Natural killer cell treated with Interleukin-12 subunit alpha and Interleukin-12 subunit beta and Interleukin-15 and Interleukin-18, amount 100 ng/mL, for 72 hours (primary cell): ENCODE data around the gene DPP9. TPM values are rescaled to one million over a fixed set of nuclear protein-coding genes. Genes with fewer than 3 reads are reported as not detected.
A peak's percentile ranks its signal among the peaks of the same experiment; 100 is the strongest.
"Not testable (repeated sequence)": the region's sequence is repeated elsewhere in the genome, so short reads cannot be mapped to it uniquely, and the experiment has no call there.

ENCODE experiments used
- ATAC-seq, 2 donors: fragments of 150-1000 bp; cut with Tn5 transposase in 1 of 2; sonication (Bioruptor Pico), chemical (Tn5 transposase) in 1 of 2; 2 replicates each; pipeline ENCODE4 v1.10.0; 2021
- DNase-seq: peaks from one replicate; pipeline ENCODE4 v3.0.0; 2022; ENCODE audit warnings: low spot score
- H3K27ac Mint-ChIP-seq, 2 donors: 1 replicate in 1 of 2; 2 replicates in 1 of 2; pipeline ENCODE4 v1.8.0; 2022; ENCODE audit warnings: mixed read lengths in 2 of 2, mild to moderate bottlenecking in 1 of 2, moderate library complexity in 1 of 2
- H3K27me3 Mint-ChIP-seq, 2 donors: 1 replicate in 1 of 2; 2 replicates in 1 of 2; pipeline ENCODE4 v1.8.0; 2022; ENCODE audit warnings: mixed read lengths in 2 of 2
- H3K36me3 Mint-ChIP-seq: one replicate; pipeline ENCODE4 v1.8.0; 2022; ENCODE audit warnings: mixed read lengths
- H3K4me1 Mint-ChIP-seq, 2 donors: 1 replicate in 1 of 2; 2 replicates in 1 of 2; pipeline ENCODE4 v1.8.0; 2022; ENCODE audit warnings: low read depth in 2 of 2, mixed read lengths in 2 of 2, mild to moderate bottlenecking in 1 of 2
- H3K4me3 Mint-ChIP-seq: one replicate; pipeline ENCODE4 v1.8.0; 2022; ENCODE audit warnings: mixed read lengths
- H3K9me3 Mint-ChIP-seq: 2 replicates; pipeline ENCODE4 v1.8.0; 2022; ENCODE audit warnings: mixed read lengths
- total RNA-seq, 2 donors: library from RNA; stranded (reverse); gene quantifications; one replicate each; pipeline ENCODE4 v1.2.3, GENCODE V29; 2022

Gene DPP9
- total RNA-seq, 2 donors from 2014 or later, result 125 to 175 TPM

DNA sequence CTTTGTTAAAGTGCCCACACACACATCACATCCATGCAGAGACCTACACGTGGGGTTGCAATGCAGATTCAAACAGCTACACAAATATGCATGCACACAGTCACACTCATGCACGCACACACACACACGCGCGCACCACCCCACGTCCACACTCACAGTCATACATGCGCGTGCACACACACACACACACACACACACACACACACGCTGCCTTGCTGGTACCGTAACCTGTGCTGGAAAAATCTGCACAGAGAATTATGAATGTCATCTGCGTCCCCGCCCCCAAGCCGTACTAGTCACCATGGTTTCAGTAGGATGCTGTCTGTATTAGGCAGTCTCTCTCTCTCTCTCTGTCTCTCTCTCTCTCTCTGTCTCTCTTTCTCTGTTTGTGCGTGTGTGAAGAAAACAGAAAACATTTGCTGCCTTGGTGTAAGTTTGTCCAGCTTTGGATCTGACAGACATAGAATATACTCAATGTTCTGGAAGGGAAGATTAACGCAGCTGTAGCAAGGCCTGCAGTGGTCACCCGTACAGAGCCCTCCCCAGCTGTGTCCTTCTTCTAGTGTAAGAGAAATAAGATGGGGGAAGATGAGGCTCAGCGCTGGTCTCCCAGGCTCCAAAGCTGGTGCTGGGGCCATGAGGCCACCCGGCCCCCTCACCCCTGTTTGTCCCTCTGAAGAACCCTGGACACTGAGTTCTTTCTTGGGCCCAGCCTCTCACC, 26.4 kb upstream of the DPP9 start:
- H3K27ac Mint-ChIP-seq, result no peak overlapping the region
- DNase-seq (no peak), ATAC-seq (peak in 1 of 2 donors; percentile 40)
- peaks cover 0 to 3% of the 10 kb centered on the region in 2 donors for H3K4me1 Mint-ChIP-seq
- H3K27me3 Mint-ChIP-seq, result peaks cover 21 to 22% of the 10 kb centered on the region in 2 donors
- H3K4me3 Mint-ChIP-seq, result no peak overlapping the region
- no peaks in the 10 kb centered on the region for H3K36me3 Mint-ChIP-seq
- no peaks in the 10 kb centered on the region for H3K9me3 Mint-ChIP-seq

DNA sequence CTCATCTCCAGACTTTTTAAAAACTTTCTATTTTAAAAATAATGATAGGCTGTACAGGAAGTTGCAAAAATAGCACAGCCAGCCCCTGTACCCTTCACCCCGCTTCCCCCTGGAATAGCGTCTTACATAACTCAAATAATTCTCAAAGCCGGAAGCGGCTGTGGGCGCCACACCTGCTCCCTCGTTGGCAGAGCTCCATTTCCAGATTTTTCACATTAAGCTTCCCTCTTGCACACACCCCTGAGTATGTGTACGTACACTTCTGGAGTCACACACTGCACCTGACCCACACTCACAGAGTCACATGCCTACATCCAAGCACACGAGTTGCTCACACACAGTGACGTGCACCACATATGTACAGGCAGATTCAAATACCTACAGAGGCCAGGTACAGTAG, 24.9 kb upstream of the DPP9 start:
- H3K9me3 Mint-ChIP-seq, result no peaks in the 10 kb centered on the region

DNA sequence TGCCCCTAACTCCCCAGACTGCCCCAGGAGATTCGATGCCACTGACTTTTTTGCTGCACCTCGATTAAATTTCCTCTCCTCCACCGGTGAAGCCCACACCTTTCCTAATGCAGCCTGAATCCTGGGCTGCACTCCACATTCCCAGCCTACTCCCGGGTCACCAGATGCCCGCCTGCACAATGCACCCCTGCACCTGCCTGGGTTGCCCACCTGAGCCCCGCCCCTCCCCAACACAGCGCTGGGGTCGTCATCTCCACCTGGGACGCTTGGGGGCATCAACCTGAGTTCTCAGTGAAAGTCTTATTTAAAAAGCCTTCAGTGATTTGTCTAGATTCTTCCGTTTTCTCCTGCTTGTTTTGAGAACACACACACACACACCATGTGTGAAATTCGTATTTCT, 24.5 kb upstream of the DPP9 start:
- Mint-ChIP-seq H3K4me3 (no peak overlapping the region), H3K4me1 (peaks cover 0 to 4% of the 10 kb centered on the region in 2 donors), H3K9me3 (no peaks in the 10 kb centered on the region), H3K27ac (no peak overlapping the region), H3K27me3 (peaks cover 24 to 26% of the 10 kb centered on the region in 2 donors), H3K36me3 (no peaks in the 10 kb centered on the region)
- no peak for ATAC-seq
- no peak for DNase-seq

More for the DNA sequence above, 24.9 kb upstream of the DPP9 start:
- DNase-seq, result no peak
- H3K36me3 Mint-ChIP-seq, result no peaks in the 10 kb centered on the region
- peaks cover 0 to 3% of the 10 kb centered on the region in 2 donors for H3K4me1 Mint-ChIP-seq
- peaks cover 21 to 22% of the 10 kb centered on the region in 2 donors for H3K27me3 Mint-ChIP-seq
- ATAC-seq, result no peak
- H3K27ac Mint-ChIP-seq, result no peak overlapping the region
- H3K4me3 Mint-ChIP-seq, result no peak overlapping the region

DNA sequence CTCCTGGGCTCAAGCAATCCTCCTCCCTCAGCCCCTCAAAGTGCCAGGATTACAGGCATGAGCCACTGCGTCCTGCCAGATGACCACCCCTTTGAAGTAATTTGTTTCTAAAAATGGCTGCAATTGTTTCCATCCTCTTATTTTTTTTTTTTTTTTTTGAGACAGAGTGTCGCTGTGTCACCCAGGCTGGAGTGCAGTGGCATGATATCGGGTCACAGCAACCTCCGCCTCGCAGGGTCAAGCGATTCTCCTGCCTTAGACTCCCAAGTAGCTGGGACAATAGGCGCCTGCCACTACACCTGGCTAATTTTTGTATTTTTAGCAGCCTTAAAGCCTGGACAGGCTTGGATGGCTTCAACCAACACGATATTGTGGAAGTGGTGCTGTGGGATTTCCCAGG, 22.3 kb upstream of the DPP9 start:
- Mint-ChIP-seq H3K27me3 (peaks cover 31 to 37% of the 10 kb centered on the region in 2 donors), H3K9me3 (no peaks in the 10 kb centered on the region), H3K4me1 (peaks cover 0 to 5% of the 10 kb centered on the region in 2 donors), H3K4me3 (no peak overlapping the region), H3K36me3 (no peaks in the 10 kb centered on the region), H3K27ac (no peak overlapping the region)
- ATAC-seq (no peak), DNase-seq (no peak)

DNA sequence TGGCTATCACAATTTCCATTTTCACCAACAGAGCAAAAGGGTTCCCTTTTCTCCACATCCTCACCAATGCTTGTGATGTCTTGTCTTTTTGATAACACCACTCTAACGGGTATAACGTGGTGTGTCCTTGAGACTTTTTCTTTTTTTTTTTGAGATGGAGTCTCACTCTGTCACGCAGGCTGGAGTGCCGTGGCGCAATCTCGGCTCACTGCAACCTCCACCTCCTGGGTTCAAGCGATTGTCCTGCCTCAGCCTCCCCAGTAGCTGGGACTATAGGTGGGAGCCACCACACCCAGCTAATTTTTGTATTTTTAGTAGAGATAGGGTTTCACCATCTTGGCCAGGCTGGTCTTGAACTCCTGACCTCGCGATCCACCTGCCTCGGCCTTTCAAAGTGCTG, 21.5 kb upstream of the DPP9 start:
- H3K27me3 Mint-ChIP-seq, result peaks cover 31 to 37% of the 10 kb centered on the region in 2 donors
- not testable (repeated sequence) for H3K4me1 Mint-ChIP-seq, ATAC-seq, DNase-seq, H3K27ac Mint-ChIP-seq, H3K9me3 Mint-ChIP-seq, H3K36me3 Mint-ChIP-seq, H3K4me3 Mint-ChIP-seq

DNA sequence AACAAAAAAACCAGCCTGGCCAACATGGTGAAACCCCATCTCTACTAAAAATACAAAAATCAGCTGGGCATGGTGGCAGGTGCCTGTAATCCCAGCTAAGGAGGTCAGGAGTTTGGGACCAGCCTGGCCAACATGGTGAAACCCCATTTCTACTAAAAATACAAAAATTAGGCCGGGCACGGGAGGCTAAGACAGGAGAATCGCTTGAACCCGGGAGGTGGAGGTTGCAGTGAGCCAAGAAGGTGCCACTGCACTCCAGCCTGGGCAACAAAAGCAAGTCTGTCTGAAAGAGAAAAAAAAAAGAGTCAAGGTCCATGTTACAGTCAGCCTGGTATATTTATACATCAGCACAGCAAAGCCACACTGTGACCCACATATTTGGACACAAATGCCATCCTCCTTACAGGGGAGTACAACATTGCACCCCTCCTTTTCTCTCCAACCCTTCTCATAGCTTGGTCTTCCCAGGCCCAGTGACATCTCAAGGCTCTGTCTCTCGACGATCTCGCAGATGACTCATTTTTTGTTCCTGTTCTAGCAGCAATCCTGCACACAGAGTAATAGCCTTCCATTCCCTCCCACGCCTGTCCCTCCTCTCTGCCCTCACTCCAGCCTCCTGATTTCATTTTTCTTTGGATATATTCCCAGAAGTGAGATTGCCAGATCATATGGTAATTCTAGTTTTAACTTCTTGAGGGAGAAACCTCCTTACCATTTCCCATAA, 21.0 kb upstream of the DPP9 start:
- no peak overlapping the region for H3K27ac Mint-ChIP-seq
- H3K4me3 Mint-ChIP-seq, result no peak overlapping the region
- no peaks in the 10 kb centered on the region for H3K36me3 Mint-ChIP-seq

DNA sequence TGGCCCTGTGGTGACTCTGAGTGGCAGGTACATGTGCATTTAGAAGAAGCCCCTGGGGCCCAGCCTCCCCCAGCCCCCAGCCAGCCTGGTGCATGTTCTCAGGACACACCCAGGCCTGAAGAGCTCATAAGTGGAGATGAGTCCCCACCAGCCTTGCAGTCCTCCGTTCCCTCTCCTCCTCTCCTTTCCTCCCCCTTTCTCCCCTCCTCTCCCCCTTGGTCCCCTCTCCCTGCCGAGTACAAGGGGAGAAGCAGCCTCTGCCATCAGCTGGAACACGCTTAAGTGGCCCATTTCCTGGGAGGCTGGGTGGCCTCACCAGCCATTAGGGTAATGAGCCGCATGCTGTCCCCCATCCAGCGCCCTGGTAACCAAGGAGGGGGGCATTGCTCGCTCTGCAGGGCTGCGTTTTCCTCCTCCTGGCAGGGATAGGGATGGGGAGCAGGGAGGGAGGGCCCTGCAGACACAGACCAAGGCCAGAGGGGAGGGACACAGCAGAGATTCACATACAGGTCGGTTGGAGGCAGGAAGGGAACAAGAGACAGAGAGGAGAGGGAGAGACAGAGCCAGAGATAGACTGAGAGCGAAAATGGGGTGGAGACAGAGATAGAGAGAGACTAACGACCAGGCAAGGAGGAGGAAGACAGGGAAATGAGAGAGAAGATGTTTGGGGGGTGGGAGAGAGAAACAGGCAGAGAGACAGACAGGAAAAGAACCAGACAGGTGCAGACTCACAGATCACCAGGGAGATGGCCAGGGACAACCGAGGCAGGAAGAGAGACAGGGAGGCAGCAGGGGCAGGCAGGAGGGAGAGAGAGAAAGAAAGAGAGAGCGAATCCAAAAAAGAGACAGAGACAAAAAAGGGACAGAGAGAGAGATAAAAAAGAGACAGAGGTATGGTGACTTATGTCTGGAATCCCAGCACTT, 19.3 kb upstream of the DPP9 start:
- Mint-ChIP-seq H3K36me3 (no peaks in the 10 kb centered on the region), H3K4me1 (peaks cover 0 to 2% of the 10 kb centered on the region in 2 donors), H3K27me3 (peaks cover 18 to 26% of the 10 kb centered on the region in 2 donors), H3K4me3 (no peak overlapping the region), H3K27ac (no peak overlapping the region), H3K9me3 (no peaks in the 10 kb centered on the region)
- ATAC-seq (peak in 1 of 2 donors; percentile 17), DNase-seq (no peak)

More for the DNA sequence above, 21.0 kb upstream of the DPP9 start:
- DNase-seq (no peak), ATAC-seq (no peak)
- Mint-ChIP-seq H3K4me1 (peaks cover 0 to 5% of the 10 kb centered on the region in 2 donors), H3K9me3 (no peaks in the 10 kb centered on the region), H3K27me3 (peaks cover 26 to 37% of the 10 kb centered on the region in 2 donors)

DNA sequence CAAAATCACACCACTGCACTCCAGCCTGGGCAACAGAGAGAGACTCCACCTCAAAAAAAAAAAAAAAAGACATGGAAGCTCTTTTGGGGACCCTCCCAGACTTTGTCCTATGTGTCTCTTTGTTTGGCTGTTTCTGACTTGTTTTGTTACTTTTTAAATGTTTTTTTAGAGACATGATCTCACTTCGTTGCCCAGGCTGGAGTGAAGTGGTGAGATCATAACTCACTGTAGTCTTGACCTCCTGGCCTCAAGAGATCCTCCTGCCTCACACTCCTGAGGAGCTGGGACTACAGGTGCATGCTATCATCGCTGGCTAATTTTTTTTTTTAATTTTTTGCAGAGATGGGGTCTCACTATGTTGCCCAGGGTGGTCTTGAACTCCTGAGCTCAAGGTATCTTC, 16.4 kb upstream of the DPP9 start:
- H3K27ac Mint-ChIP-seq, result no peak overlapping the region
- ATAC-seq, result no peak
- peaks cover 10 to 14% of the 10 kb centered on the region in 2 donors for H3K27me3 Mint-ChIP-seq
- no peak for DNase-seq
- H3K4me3 Mint-ChIP-seq, result no peak overlapping the region
- H3K36me3 Mint-ChIP-seq, result no peaks in the 10 kb centered on the region
- no peaks in the 10 kb centered on the region for H3K9me3 Mint-ChIP-seq
- peaks cover 0 to 2% of the 10 kb centered on the region in 2 donors for H3K4me1 Mint-ChIP-seq

DNA sequence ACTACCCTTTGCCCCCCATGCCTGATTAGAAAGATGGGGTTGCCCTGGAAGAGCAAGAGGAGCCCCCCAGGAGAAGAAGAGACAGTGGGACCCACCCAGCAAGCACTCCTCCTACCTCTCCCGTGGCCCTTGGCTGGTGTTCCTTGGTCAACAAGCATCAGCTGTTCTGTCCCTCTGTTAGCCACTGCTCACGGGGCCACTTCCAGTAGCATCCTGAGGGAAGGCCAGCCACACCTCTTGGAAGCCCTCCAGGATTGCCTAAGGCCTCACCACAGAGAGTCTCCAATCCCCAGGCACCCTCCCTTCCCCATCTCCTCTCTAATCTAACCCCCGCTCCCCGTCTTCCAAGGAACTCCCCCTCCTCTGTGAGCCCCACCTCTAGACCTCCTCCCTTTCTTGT, 15.1 kb upstream of the DPP9 start:
- DNase-seq (no peak), ATAC-seq (no peak)
- Mint-ChIP-seq H3K27ac (no peak overlapping the region), H3K36me3 (no peaks in the 10 kb centered on the region), H3K4me1 (peaks cover 0 to 4% of the 10 kb centered on the region in 2 donors), H3K4me3 (no peak overlapping the region), H3K9me3 (no peaks in the 10 kb centered on the region), H3K27me3 (peaks cover 12 to 14% of the 10 kb centered on the region in 2 donors)

DNA sequence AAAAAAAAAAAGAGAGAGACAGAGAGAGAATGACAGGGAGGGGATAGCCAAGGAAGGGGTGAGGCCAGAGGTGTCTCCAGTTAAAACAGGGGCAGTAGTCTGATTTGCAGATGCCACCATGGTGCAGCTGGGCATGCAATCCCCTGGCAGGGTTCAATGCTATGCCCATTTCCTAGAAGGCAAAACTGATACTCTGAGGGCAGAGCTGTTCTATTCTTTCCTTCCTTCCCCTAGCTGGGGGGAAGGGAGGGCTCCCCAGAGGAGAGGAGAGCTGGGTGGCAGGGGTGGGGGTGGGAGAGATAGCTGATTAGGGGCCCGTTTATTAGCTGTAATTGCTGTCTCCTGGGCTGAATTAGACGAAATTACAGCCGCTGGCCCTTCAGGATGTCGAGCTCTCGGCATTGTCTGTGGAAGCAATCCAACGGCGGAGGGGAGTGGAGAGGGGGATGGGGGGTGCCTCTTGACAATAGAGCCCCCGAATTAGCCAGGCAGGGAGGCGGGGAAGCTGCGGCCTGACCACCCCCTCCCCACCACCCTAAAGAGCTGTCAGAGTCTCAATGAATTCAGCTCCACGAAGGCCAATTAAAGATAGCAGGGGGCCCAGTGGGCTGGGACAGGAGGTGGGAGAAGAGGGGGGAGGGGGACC, 14.4 kb upstream of the DPP9 start:
- H3K4me1 Mint-ChIP-seq, result peaks cover 0 to 4% of the 10 kb centered on the region in 2 donors
- H3K4me3 Mint-ChIP-seq, result no peak overlapping the region
- no peaks in the 10 kb centered on the region for H3K36me3 Mint-ChIP-seq
- H3K27me3 Mint-ChIP-seq, result peaks cover 9 to 11% of the 10 kb centered on the region in 2 donors
- no peak overlapping the region for H3K27ac Mint-ChIP-seq
- ATAC-seq (no peak), DNase-seq (no peak)
- no peaks in the 10 kb centered on the region for H3K9me3 Mint-ChIP-seq

DNA sequence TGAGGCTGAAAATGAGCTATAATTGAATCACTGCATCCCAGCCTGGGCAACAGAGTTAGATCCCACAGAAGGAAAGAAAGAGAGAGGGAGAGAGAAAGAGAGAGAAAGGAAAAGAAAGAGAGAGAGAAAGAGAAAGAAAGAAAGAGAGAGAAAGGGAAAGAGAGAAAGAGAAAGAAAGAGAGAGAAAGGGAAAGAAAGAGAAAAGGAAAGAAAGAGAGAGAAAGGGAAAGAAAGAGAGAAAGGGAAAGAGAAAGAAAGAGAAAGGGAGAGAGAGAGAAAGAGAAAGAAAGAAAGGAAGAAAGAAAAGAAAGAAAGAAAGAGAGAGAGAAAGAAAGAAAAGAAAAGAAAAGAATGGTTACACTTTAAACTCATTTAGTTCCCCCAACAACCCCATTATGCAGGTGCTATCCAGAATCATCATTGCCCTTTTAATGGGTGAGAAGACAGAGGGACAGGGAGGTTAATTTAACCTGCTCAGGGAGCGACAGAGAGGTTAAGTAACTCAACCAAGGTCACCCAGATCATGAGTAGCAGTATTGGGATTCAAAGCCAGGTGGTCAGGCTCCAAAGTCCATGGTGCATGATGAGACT, 10.2 kb upstream of the DPP9 start:
- H3K36me3 Mint-ChIP-seq, result no peaks in the 10 kb centered on the region
- no peak overlapping the region for H3K27ac Mint-ChIP-seq
- DNase-seq (no peak), ATAC-seq (no peak)
- H3K4me1 Mint-ChIP-seq, result peaks cover 0 to 13% of the 10 kb centered on the region in 2 donors
- peaks cover 0 to 4% of the 10 kb centered on the region in 2 donors for H3K27me3 Mint-ChIP-seq
- no peaks in the 10 kb centered on the region for H3K9me3 Mint-ChIP-seq
- no peak overlapping the region for H3K4me3 Mint-ChIP-seq

DNA sequence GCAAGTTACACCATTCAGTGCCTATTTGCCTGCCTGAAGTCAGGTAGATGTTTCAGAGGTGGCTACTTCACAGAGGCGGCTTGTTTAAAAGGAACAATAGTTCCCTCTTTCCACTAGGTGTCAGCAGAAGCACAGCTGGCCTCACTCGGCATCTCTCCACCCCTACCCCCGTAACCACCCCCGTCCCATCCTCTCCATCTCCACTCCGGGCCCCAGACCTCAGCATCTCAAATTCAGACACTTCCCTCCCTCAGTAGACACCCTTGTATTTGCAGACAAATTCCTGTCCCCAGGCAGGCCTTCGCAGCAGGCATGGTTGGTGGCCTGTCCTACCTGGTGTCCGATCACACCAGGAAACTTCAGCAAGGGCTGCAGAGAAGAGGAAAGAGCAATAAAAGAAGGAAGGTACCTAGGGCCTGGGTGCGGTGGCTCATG, 9.1 kb upstream of the DPP9 start:
- Mint-ChIP-seq H3K27me3 (peaks cover 0 to 4% of the 10 kb centered on the region in 2 donors), H3K27ac (no peak overlapping the region), H3K4me1 (peaks cover 0 to 13% of the 10 kb centered on the region in 2 donors), H3K9me3 (no peaks in the 10 kb centered on the region), H3K36me3 (no peaks in the 10 kb centered on the region), H3K4me3 (no peak overlapping the region)
- DNase-seq, result no peak
- peak; percentile 75 to 86 for ATAC-seq

DNA sequence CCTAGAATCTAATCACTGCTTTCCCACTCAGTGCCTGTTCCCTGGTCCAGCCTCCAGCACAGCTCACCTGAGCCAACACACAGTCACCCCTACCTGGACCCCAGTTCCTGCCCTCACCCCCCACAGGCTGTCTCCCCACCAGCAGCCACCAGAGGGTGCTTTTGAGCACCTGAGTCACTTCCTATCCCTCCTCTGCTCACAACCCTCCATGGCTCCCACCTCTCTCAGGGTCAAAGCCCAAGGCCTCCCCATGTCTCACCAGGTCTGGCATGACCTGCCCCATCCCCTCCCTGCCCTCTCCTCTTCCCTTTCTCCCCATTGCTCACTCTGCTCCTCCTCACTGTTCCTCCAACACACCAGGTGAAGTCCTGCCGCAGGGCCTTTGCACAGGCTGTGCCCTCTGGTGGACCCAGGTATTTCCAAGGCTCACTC, 7.1 kb upstream of the DPP9 start:
- H3K27ac Mint-ChIP-seq, result peak overlapping the region in 1 of 2 donors; percentile 45
- no peak overlapping the region for H3K4me3 Mint-ChIP-seq
- peak; percentile 76 to 80 for ATAC-seq

More for the DNA sequence above, 7.1 kb upstream of the DPP9 start:
- H3K9me3 Mint-ChIP-seq, result no peaks in the 10 kb centered on the region
- no peak for DNase-seq
- H3K4me1 Mint-ChIP-seq, result peaks cover 0 to 13% of the 10 kb centered on the region in 2 donors
- H3K36me3 Mint-ChIP-seq, result no peaks in the 10 kb centered on the region
- H3K27me3 Mint-ChIP-seq, result peaks cover 0 to 4% of the 10 kb centered on the region in 2 donors
